NCI-H82 treated with DMSO at 0.1 percent for 48 hours (cell line): ENCODE data around the gene DACH2.
"Not testable (repeated sequence)": the region's sequence is repeated elsewhere in the genome, so short reads cannot be mapped to it uniquely, and the experiment has no call there.

Experiments used
- DNase-seq: peaks from one replicate; lab custom pipeline; 2025; ENCODE audit not compliant: unreplicated experiment; lab: John Stamatoyannopoulos, UW

DACH2 gene

DNA sequence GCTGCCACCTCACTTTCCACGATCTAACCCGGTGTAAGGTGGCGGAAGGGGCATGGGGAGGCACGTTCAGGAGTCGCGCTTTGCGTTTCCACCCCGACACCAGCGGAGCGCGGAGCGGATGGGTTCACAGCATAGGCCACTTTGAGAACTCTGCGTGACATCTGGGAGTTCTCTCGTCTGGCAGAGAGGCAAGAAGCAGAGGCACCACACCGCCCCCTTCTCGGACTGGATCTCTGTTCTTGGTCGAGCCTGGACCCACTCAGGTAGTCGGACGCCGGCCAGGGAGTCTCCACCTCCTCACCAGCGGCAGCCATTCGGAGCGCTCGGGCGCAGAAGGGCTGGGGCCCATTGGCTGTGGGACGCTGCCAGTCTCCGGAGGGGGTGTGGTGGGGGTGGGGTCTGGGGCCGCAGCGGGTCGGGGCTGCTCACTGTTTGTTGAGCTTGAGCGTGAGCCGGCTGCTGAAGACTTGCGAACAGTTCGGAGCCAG is at the start of gene DACH2:
Gene DACH2 (plus strand): TSS at position 428 of the 488 bp plus-strand sequence.
- DNase-seq, result peak; percentile 89

DNA sequence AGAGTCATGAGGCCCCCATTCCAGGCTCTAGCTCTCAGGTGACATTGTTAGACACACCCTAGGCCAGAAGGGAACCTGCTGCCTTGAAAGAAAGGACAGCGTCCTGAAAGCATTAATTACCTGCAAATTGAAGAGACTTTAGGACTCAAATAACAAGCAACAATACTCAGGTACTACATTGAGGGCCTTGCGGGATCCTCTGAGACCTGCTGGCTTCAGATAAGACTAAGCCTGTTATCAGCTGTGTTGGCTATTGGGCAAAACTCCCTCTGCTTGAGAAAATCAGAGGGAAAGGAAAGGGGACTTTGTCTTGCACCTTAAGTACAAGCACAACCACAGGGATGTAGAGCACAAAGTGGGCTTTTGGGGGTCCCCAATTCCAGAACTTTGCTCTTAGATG is 45.9 kb upstream of the DACH2 start:
- DNase-seq, result no peak

DNA sequence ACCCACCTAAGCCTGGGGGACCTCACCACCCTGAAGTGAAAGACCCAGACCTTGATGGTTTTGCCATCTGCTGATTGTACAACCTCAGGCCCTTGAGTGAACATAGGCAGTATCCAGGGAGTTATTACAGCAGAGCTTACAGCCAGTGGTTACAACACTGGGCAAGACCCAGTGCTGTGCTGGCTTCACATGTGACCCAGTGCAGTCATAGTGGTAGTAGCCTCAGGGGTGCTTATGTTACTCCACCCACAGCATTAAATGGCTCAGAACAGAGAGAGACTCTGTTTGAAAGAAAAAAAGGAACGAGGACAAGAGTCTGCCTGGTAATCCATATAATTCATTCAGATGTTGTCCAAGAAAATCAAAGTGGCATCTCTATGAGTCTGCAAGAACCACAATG is 45.2 kb upstream of the DACH2 start:
- DNase-seq, result no peak

DNA sequence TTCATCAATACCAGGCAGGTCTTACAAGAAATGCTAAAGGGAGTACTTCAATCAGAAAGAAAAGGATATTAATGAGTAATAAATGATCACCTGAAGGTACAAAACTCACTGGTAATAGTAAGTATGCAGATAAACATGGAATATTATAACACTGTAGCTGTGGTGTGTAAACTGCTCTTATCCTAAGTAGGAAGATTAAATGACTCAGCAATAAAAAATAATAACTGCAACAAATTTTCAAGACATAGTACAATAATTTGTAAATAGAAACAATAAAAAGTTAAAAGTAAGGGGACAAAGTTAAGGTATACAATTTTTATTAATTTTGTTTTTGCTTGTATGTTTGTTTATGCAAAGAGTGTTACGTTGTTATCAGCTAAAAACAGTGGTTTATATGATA is 43.7 kb upstream of the DACH2 start:
- no peak for DNase-seq

DNA sequence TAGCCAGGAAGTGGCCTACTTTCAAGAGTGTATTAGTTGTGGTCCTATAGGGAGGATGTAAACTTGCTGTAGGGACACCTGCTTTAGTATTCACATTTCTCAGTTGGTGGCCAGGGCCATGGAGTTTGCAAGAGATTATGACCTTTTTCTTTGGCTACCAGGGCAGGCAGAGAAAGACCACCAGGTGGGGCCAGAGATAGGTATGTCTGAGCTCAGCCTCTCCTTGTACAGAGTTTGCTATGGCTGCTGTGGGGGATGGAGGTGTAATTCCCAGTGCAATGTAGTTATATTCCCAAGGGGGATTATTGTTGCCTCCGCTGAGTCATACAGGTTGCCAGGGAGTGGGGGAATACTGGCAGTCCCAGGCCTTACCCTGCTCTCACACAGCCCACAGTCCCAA is 26.3 kb upstream of the DACH2 start:
- DNase-seq, result peak; percentile 56

DNA sequence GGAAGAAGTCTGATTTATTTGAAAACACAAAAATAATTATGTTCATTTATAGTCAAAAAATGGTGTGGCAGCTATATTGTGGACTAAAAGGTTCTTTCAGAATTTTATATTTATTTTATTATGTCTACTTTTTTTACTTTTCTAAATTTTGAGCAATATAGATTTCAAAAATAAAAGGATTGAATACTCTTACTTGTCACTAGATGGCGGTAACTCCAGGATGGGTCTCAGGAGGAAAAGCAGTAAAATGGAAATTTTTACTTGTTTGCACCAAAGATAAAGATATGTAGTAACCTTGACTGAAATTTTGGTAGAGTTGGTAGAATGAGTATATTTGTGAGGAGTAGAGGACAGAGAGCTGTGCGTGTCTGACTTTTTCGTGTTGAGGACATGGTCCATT is 14.5 kb upstream of the DACH2 start:
- no peak for DNase-seq

DNA sequence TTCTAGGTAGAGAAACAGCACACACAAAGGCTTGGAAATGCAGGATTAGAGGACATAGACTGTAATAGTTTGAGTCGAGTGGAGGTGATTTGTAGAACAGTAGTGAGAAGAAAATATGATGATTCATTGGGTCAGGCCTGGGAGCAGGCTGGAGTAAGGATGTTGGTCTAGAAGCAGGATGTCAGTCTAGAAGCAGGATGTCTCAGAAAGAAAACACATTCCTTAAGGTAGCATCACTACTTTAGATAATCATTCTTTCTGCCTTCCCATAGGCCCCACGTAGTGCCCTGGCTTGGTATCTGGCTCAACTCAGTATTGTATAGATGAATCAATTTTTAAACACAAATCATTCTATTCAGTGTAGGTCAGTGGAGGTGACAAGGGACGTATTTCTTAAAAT is 11.2 kb upstream of the DACH2 start:
- no peak for DNase-seq

DNA sequence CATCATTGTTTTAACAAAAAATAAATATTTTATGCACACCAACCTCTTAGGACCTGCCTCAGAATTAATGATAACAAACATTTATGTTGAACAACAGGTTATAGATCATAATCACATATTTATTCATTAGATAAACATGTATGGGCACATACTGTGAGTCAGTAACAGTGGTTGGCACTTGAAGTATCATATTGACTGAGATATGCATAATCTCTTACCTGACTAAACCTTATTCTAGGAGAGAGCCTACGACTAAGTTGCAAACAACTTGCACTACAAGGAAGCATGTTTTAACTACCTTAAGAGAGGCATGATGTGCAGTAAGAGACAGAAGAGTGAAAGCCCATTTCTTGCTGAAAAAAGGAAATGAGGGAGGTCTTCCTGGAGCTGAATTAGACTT is 6.5 kb upstream of the DACH2 start:
- no peak for DNase-seq

DNA sequence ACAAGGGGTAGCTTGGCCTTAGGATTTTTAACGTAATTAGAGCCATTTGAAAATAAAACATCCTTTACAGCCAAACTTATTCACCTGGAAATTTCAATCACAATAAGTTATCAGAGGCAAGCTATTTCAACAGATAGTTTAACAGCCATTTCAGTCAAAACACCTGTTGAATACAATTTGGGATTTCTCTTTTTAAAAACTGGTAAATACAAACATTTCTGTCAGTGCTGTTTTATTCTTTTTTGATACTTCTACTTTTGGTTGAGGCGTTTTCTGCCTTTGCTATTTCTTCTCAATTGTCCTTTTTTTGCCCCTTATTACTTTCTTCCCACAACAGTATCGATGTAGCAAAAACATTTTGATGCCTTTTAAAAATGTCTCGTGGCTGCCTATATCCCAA is 2.1 kb upstream of the DACH2 start:
- no peak for DNase-seq

DNA sequence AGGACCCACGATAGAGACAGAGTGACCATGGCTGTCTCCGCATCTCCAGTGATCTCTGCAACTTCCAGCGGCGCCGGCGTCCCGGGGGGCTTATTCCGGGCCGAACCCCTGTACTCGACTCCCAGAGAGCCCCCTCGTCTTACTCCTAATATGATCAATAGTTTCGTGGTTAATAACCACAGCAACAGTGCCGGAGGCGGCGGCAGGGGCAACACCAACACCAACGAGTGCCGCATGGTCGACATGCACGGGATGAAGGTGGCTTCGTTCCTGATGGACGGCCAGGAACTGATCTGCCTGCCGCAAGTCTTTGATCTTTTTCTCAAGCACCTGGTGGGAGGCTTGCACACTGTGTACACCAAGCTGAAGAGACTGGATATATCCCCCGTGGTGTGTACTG is 343 bp downstream of the DACH2 start:
- DNase-seq, result no peak

DNA sequence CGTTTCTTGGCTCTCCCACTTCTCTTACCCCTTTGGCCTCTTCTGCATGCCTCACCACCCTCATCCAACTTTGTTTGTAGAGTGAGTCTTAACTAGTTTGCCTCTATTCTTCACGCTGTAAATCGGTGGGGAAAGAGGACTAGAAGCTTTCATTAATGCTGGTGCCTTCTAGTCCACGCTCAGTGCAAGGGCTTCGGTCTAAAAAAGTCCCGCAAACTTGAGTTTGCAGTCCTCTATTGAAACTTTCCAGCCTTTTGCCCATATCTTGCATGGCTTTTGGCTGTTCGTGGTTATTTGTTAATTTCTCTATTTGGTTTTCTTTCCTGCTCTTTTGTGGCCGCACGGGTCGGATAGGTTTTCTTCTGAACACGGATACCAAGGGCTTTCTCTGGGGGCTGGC is 868 bp downstream of the DACH2 start:
- DNase-seq, result no peak

DNA sequence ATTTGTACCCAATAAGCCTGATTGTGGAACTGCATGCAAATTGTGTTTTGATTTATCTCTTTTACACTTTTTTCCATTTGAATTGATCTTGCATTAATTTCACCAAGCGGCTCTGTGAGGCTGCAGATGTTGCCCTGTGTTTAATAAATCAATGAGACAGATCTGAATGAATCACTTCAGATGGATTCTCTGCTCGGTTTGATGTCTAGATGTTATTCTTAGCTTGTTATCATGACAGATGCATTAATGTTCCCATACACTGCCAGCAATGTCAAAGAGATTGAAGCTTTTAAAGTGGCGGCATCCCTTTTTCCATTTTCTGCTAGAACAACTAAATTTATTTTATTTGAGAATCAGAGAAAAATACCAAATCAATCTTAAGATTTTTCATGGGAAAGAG is 6.3 kb downstream of the DACH2 start:
- DNase-seq, result peak; percentile 75

DNA sequence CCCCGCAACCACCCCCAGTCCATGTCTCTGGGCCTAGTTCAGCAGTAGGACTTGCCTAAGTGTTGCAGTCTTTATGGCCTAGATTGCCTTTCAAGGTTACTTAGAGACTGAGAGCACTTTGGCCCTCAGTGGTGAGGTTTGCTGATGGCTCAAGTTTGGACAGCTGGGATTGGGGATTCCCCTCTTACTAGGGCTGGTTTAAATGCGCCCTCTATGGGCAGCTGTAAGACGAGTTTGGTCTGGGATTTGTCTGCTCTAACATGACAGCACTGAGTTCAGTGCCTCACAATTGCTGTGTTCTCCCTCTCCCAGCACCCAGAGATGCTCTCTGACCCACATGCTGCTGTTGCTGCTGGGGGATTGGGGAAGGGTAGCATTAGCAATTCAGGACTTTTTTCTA is 23.1 kb downstream of the DACH2 start:
- DNase-seq, result peak; percentile 34

DNA sequence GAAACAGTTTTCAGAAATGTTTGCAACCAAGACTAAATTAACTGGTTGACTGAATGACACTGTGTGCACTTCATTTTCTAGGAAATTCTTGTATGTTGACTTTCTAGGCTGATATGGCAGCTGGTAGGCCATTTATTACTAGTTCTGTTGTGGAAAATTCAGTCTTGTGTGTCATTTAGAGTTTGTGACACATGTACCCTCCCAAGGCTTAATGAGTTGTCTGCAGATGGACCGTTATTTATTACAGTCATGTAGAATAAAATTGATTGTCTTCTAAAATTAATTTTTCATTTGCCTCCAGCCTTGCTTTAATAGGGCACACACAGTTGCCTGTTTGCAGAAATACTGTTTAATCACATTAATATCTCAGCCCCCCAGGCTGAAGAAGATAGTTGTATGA is 30.7 kb downstream of the DACH2 start:
- no peak for DNase-seq

DNA sequence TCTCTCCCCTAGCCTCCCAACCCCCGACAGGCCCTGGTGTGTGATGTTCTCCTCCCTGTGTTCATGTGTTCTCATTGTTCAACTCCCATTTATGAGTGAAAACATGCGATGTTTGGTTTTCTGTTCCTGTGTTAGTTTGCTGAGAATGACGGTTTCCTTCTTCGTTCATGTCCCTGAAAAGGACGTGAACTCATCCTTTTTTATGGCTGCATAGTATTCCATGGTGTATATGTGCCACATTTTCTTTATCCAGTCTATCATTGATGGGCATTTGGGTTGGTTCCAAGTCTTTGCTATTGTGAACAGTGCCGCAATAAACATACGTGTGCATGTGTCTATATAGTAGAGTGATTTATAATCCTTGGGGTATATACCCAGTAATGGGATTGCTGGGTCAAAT is 33.1 kb downstream of the DACH2 start:
- DNase-seq, result not testable (repeated sequence)

DNA sequence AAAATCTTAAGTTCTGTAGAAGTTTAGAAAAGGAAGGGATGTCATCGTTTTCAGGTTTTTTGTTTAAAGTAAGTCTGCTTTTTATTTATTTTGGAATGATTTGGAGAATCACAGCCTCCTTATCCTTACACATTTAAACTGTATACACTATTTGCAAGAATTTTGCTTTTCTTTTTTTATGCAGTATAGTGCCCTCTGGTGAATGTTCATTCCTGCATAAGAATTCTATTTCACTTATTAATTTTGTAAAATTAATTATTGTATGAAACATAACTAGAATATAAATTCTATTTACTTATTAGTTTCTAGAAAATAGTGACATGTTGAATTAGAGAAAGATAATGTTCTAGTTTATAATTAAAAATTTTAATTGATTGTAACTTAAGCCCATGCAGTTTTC is 44.6 kb downstream of the DACH2 start:
- no peak for DNase-seq

DNA sequence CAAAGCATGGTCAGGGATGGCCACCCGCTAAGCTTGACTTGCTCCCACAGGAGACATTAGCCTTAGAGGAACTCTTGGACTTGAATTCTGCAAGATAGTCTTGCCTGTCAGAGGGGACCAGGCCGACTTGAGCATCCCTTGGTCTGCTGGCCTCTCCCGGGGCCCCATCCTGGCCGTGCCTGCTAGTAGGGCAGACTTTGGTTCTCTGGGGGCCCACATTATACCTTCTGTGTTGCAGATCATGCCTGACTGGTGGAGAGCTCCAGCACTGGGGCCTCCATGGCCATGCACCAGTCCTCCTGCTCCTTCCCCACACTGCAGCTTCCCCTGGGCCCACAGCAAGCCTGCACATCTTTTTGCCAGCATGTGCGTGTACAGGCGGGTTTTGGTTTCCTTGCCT is 46.5 kb downstream of the DACH2 start:
- no peak for DNase-seq

DNA sequence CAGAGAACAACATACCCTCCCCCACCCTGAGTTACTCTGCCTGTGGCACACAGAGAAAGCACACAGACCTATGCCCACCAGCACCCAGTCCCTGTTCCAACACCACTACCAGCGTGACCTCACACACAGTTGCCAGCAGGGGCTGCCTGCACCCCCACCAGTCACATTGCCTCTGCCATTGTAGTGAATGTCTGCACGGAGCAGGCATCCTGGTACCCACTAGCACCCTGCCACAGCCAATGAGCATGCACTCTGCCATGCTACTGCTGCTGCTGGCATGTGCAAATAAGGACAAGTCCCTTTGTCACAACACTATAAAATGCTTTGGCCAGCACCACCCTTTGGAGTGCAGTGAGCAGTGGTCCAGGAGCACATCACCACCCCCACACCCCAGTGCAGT is 47.1 kb downstream of the DACH2 start:
- DNase-seq, result no peak

DNA sequence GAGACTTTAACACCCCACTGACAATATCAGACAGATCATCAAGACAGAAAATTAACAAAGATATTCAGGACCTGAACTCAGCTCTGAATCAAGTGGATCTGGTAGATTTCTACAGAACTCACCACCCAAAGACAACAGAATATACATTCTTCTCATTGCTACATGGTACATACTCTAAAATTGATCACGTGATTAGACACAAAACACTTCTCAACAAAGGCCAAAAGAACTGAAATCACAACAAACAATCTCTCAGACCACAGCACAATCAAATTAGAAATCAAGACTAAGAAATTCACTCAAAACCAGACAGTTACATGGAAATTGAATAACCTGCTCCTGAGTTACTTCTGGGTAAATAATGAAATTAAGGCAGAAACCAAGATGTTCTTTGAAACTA is 49.6 kb downstream of the DACH2 start:
- no peak for DNase-seq

DNA sequence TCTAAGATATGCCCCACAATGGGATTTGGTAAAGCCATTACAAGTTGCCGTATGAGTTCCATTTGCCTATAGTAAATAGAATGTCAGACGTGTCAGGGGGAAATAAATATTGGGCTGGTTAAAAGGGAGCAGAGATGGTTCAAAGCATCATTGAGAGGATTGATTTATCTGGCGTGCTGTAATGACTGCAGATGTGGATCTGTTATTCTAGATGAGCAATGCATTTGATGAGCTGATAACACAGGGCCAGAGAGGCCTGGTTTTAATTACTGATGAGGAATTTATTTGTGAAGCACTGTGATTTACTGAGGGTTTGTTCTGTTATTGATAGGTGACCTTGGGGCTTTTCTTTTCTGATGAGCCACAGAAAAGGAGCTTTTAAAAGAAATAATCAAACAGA is 62.5 kb downstream of the DACH2 start:
- DNase-seq, result no peak

DNA sequence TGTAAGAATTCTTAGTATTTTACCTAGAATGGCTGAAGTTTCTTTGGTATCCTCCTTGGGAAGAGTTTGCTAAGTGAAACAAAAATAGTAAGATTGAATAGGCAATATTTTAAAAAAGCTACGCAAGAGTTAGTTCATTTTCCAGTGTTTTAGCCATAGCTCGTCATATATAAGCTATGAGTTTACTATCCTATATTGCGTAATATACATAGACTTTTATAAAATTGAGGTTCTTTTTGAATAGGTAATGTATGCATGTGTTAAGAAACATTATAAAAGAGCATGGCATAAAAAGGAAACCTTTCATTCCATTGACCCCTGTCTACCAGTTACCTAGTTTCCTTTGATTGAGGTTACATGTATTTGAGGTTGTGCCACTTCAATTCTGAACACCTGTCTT is 67.0 kb downstream of the DACH2 start:
- no peak for DNase-seq

DNA sequence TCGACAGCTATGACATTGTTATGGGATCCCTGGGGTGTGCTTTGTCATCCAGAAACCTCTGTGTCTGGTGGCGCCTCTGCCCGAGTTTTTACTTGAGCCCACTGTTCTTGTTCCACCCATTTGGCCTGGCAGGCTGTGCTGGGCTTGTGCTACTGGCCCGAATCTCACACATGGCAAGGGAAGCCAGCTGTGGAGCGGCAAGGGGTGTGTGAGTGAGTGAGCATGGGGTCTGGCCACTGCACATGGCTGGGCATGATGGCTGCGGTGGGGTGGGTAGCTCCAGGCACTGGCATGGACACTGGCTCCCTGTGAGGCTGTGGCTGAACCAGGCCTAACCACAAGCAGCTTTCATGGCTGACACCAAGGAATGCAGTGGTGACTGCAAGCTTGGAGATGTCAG is 89.2 kb downstream of the DACH2 start:
- DNase-seq, result no peak

DNA sequence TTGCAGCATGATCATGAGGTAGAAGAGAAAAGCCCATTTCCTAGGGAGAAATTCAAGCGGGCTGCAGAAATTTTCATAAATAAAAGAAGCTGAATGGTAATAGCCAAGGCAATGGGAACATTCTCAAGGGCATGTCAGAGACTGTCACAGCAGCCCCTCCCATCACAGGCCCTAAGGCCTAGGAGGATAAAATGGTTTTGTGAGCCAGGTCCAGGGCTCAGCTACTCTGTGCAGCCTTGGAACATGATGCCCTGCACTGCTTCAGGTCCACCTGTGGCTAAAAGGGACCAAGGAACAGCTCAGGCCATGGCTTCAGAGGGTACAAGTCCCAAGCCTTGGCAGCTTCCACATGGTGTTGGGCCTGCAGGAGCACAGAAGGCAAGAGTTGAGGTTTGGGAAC is 93.3 kb downstream of the DACH2 start:
- DNase-seq, result no peak

DNA sequence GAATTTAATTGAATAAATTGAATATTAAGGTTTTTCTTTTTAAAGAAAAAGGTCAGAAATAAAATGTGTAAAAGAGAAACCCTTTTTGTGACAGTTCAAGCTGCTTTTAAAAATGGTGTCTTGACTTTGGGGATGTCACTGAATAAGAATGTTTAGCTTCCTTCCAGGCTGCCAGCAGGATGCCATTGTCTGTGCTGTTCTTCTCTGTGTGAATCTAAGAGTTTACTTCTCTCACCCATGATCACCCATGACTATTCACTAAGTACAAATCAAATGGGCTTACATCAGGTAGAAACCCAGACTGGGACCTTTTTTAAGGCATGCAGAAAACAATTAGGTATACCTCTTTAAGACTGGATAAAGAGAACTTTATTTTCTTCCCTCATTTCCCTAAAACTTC is 115.3 kb downstream of the DACH2 start:
- no peak for DNase-seq
